IPS-NIHi11 (cell line): ENCODE data around the gene TMEM143.
"Not testable (repeated sequence)": the region's sequence is repeated elsewhere in the genome, so short reads cannot be mapped to it uniquely, and the experiment has no call there.

ENCODE experiments used
- DNase-seq: peaks from one replicate; pipeline ENCODE4 v3.0.0; 2012; ENCODE audit warnings: mixed read lengths, low spot score

The TMEM143 gene

DNA sequence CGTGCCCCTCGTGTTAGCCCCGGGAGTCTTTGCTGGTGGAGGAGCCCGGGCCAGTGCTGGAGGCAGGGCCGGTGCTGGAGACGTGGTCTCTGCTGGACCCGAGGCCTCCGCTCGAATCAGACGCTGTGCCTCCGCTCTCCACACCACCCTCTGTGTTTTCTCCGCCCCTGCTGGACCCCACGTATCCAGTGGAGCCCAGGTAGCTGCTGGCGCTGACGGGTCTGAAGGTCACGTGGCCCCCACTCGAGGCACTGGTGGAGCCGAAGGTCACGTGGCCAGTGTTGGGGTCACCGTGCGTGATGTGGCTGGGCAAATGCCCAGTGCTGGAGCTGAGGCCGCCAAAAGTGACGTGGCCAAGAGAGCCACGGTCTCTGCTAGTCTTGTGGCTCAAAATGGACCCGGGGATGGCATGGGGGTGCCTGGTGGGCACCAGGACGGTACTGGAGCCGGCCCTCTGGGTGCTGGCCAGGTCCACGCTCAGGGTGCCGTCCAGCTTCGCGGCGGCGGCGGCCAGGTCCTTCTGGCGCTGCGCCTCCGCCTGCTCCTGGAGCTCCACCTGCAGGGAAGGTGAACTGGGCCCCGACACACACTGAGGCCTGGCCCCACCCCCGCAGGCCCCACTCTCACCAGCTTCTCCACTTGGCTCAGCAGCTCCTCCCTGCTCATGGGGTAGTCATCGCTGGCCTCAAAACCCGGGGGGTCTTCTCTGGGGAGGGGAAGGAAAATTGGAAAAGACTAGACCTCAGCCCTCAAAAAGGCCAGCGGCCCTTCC is 66.6 kb downstream of the TMEM143 start:
- DNase-seq, result peak; percentile 49

DNA sequence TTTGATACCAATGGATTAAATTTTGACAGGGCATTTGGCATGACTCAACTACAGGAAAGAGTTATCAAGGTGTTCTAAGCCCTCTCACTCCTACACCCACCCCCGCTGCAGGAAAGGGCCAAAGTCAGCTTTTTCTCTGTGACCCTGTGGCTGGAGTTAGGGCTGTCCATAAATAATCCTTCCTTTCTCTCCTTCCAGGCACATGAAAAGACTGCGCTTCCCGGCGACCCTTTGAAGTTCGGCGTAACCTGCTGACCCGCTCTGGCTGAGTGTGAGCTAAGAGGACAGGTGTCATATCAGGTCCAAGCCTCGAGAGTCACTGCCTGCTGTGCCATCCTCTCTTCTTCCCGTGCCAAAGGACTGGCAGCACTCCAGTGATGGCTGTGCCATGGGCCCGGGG is 68.3 kb downstream of the TMEM143 start:
- DNase-seq, result no peak

DNA sequence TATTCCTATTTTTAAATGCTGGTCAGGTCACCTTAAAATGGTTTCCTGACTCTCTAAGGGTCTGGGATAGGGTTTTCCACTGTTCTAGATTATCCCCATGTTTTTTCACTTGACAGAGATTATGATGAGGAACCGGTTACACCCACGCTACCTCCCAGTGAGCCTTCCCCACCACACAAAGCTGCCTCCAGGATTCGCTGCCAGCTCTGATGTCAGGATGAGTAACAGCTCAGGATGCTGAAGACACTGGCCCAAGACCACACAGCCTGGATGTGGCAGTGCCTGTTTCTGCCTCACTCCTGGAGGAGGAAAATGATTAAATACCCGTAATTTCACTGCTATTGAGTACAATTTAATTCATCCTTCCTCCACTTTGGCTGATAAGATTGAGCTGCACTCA is 70.9 kb downstream of the TMEM143 start:
- DNase-seq, result no peak

DNA sequence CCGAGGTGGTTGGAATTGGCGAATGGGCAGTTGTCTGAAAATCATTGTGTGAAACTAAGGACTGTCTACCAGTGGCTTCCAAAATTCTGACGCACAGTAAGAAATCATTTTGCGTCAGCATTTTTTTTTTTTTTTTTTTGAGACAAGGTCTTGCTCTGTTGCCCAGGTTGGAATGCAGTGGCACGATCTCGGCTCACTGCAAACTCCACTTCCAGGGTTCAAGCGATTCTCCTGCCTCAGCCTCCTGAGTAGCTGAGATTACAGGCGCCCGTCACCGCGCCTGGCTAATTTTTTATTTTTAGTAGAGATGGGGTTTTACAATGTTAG is 72.3 kb downstream of the TMEM143 start:
- DNase-seq, result not testable (repeated sequence)

DNA sequence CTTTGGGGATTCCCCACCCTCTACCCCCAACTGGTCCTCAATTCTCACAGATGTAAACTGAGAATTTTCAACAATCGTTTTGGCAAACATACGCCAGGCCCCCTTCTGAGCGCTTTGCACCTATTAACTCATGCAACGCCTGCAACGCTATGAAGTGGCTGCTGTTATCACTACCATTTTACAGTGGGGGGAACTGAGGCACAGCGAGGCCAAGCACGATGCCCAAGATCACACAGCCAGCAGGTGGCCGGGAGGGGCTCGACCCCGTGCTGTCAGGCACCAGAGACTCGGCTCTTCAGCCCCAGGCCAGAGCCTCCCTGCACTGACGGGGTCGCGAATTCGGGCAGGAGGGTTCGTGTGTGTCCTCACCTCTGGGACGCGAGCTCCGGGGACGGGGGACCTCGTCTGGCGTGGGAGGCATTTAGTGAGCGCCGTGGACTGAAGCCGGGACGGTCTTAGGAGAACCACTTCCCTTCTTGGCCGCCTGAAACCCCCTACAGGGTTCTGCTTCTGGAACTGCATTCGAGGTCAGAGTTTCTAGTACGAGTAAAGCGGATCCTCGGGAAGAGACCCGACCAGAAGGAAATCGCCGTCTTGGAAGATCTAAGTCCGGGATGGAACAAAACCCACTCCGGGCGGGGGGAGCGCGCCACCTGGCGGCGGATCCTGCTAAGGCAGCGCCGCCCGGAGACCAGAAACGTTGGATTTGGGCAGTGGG is 72.8 kb downstream of the TMEM143 start:
- peak; percentile 90 for DNase-seq

DNA sequence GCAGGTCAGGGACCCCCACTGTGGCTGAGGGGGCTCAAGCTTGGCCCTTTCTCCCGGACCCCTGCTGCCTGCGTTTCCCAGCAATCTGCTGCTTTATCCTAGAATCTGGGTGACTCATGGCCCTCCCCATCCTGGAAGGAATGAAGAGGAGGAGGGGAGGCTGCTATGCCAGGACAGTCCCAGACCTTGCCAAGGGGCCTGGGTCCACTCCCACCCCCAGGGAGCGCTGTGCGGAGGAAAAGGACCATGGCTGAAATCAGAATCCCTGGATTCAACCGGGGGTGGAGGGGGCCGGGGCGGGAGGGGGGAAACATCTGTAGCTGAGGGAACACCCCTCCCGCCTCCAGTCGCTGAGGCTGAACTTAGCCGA is 73.4 kb downstream of the TMEM143 start:
- DNase-seq, result peak; percentile 81

DNA sequence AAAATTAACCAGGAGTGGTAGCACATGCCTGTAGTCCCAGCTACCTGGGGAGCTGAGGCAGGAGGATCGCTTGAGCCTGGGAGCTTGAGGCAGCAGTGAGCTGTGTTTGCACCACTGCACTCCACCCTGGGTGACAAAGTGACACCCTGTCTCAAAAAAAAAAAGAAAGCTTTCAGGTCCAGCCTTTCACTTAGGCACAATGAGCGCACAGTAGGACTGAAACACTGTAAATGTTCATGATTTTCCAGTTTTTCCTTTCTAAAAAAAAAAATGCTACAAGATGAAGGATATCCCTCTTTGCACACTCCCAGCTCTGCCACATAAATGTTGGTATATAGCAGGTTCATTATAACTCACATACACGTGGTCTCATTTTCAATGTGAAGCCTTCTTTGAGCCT is 76.0 kb downstream of the TMEM143 start:
- no peak for DNase-seq

DNA sequence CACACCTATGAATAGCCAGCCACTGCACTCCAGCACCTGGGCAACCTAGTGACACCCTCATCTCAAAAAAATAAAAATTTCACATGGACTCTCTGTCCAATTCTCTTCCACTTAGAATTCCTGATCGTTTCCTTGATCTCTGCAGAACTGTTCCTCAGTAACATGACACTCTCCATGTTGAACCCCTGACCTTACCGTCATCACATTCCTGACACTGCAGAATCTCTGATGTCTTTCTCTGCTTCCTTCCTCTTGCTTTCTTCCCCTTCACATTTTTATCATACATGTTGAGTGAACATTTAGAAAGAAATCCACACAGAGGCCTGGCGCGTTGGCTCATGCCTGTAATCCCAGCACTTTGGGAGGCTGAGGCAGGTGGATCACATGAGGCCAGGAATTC is 78.8 kb downstream of the TMEM143 start:
- no peak for DNase-seq

DNA sequence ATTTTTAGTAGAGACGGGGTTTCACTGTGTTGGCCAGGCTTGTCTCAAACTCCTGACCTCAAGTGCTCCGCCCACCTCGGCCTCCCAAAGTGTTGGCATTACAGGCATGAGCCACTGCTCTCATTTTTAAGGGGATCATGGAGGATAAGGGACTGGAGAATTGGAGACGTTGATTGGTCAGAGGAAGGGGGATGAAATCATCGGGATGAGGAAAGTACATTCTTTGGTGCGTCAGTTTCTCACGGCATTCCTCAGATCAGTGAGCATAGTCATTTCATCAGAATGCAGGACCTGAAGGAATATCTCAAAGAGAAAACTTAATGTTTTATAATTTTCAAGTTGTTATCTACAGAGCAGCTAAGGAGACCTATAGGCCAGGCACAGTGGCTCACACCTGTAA is 79.8 kb downstream of the TMEM143 start:
- DNase-seq, result no peak
